AG04449 (cell line): ENCODE data around the gene BCO2.

Experiments
- CTCF ChIA-PET: fragments of 350-600 bp; formaldehyde crosslinking; extraction: SDS; loops from one replicate; lab custom pipeline; 2021; ENCODE audit warnings: antibody characterized with exemption; lab: Yijun Ruan, JAX
- POLR2A ChIA-PET: fragments of 400-600, 350-600 bp; formaldehyde crosslinking; extraction: SDS; loops from one replicate; lab custom pipeline; 2020; ENCODE audit warnings: antibody characterized with exemption, inconsistent platforms; lab: Yijun Ruan, JAX
- DNase-seq: peaks from one replicate; pipeline ENCODE4 v3.0.0-alpha.2; 2010; ENCODE audit warnings: low read depth, low spot score
- H3K4me3 ChIP-seq: 2 replicates; pipeline ENCODE4 v1.5.1; 2011; ENCODE audit warnings: low read depth, mild to moderate bottlenecking, control low read depth, low read length
- CTCF ChIP-seq: IDR thresholded peaks from one replicate; pipeline ENCODE4 v1.5.1; 2011; ENCODE audit warnings: mild to moderate bottlenecking, moderate library complexity, low read length, control low read depth, inconsistent platforms; ENCODE audit not compliant: insufficient read depth; ENCODE audit errors: missing control alignments

BCO2 gene

DNA sequence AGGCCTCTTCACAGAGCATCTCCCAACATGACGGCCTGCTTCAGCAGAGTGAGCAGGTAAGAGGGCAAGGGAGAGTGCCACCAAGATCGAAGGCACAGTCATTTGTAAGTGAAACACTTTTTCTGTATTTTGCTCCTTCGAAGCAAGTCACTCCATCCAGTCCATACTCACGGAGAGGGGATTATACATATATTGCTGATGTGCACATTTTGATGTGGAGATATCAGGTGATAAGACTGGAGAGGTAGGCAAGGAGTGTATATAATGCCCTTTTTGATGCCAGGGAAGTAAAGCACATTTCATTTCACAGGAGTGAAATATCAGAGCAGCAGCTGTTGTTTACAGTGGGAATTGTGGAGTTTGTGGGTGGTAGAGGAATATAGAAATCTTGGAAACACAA lies 62.1 kb downstream of the BCO2 start:
- no peak for DNase-seq
- no peak for TF ChIP-seq CTCF
- no peak overlapping the region for H3K4me3 ChIP-seq
- ChIA-PET POLR2A (no interaction called here), CTCF (interaction anchor here (1.0 to 1.7 kb wide), 3 partner anchors 12 to 43 kb away, joined by 3 to 6 read pairs (median 3); no protein-coding TSS in a partner anchor)

- ChIA-PET POLR2A (no interaction called here), CTCF (interaction anchor here (1.2 to 1.7 kb wide), 2 partner anchors 17 to 19 kb away, joined by 3 to 6 read pairs; no protein-coding TSS in a partner anchor)
- no peak overlapping the region for H3K4me3 ChIP-seq
- no peak for DNase-seq
- no peak for TF ChIP-seq CTCF
Measured at GRCh38 chr11:112238041-112238440, 62.7 kb downstream of the BCO2 start.

DNA sequence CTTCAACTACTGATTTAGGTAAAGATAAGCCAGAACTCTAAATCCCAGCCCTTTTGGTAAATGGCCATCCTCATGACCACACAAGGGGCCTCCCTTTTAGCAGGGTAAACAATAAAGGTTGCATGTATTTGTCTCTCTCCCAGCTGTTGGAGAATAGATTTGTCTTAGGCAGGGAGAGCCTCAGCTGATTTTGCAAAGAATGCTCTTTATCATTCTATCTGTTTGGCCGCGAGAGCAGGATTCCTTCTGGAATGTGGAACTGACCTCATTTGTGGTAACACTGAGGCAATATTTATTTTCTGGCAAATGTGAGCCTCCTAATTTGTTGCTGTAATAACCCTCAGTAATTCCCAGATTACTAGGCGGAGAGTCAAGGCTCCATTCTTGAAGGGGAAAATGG lies 66.2 kb downstream of the BCO2 start:
- CTCF ChIA-PET: interaction anchor here (1.7 to 2.1 kb wide), 2 partner anchors 22 to 38 kb away, joined by 8 to 11 read pairs; no protein-coding TSS in a partner anchor
- POLR2A ChIA-PET: interaction anchor here (1.8 kb wide), 1 partner anchor 11 kb away, joined by 9 read pairs; no protein-coding TSS in a partner anchor
- no peak for TF ChIP-seq CTCF
- peak; percentile 83 for DNase-seq
- no peak overlapping the region for H3K4me3 ChIP-seq

DNA sequence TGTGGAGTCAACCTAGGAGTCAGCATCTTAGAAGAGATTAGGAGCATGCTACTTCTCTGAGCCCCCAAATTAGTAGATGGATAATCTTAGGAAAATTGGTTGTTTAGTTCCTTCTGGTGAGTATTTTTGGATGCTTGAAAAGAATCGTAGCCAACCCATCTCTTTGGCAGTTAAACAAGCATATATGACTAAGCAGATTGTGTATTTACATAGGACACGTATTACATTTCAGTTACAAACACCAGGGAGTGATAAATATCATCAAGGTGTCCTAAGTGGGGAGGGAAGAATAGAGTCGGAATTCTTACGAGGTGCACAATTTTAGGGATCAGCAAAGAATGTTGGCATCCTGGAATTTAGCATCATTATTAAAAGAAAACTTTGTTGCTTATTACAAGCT lies 71.9 kb downstream of the BCO2 start:
- CTCF ChIA-PET: no interaction called here
- no peak overlapping the region for H3K4me3 ChIP-seq
- DNase-seq: no peak
- POLR2A ChIA-PET: no interaction called here
- no peak for TF ChIP-seq CTCF

DNA sequence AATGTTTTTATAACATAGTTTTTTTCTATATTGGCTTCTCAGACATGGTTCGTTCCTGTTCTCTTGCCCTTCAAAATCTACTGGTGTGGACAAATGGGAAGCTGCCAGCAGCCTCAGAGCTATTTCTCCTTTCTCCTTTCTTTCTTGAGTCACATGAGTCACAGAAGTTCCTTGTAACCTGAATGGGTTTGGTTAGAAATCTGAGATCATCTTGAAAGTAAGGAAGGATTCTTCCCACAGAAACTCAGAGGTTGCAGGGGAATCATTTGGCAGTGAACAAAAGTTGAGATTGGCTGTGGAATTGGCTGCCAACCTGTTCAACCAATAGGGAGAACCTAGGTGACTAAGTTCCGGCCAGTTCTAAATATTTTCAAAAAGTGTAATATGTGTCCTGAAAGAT lies 72.9 kb downstream of the BCO2 start:
- CTCF ChIA-PET: interaction anchor here (2.8 kb wide), 1 partner anchor 32 kb away, joined by 13 read pairs; no protein-coding TSS in a partner anchor
- TF ChIP-seq CTCF: no peak
- DNase-seq: no peak
- POLR2A ChIA-PET: no interaction called here
- no peak overlapping the region for H3K4me3 ChIP-seq

DNA sequence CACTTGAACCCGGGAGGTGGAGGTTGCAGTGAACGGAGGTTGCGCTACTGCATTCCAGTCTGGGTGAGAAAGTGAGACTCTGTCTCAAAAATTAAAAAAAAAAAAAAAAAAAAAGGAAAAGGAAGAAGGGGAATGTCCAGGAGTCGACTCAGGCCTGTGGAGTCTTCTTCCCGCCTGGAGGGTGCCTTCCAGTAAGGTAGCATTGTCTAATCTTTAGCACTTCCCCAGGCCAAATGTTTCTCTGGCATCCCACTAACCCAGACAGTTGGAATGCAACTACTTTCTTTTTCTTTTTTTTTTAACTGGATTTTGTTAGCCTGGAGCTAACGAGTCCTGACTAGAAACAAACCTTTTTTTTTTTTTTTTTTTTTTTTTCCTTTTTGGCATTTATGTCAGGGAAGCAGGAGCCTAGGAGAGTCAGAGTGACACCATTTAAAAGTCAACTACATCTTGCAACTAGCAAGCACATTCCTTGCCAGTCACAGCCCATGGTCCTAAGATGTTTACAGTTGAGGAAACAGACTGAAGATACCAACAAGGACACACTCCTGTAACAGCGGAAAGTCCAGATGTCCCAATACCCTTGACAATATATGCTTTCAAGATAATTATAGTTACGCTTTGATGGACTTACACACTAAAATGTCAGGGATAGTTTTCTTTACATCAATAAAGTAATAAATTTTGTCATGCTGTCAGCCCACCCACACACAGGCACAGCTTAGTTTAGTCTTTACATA lies 74.7 kb downstream of the BCO2 start:
- H3K4me3 ChIP-seq: no peak overlapping the region
- POLR2A ChIA-PET: no interaction called here
- CTCF ChIA-PET: interaction anchor here (2.8 kb wide), 1 partner anchor 30 kb away, joined by 13 read pairs; no protein-coding TSS in a partner anchor
- DNase-seq: no peak
- TF ChIP-seq CTCF: no peak
